ENCODE data around the gene NSD2.

NSD2 gene

DNA sequence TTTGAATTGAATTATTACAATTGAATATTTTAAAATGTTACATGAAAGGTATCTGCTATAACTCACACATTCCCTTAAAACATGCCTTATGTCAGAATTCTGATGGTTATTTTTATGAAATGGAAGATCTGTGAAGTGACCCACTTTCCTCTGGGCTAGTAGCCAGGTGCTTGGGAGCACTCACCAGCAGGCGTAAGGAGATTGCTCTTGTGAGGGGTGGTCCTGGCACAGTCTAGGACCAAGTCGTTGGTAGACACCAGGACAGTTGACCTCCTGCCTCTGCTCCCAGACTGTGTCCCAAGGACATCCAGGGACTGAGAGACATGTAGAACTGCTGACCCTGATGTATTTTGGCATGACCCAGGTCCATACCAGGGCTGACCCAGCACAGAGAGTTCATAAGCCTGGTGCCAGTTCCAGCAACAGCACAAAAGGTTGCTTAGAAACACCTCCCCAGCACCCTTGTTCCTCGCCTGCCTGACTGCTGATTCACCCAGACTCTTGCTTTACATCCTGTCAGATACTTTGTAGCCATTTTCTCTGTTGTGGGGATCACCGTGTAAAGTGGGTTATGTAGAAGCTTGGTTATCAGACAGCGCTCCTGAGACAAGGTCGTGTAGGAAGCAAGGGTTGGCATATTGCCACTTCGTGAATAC is 89.1 kb downstream of the NSD2 start:
- Histone ChIP-seq H3K36me3 (ENCODE audit: control insufficient read depth in 2 of 2, insufficient read depth in 1 of 2, low read length in 2 of 2) (peaks cover 18 to 97% of the 10 kb centered on the region in 2 experiments), H3K27ac (ENCODE audit: extremely low read depth, low read depth, low read length) (no peak overlapping the region), H3K4me1 (ENCODE audit: control insufficient read depth, insufficient read depth, low read length) (no peaks in the 10 kb centered on the region), H3K4me3 (ENCODE audit: low read depth, low read length) (no peak overlapping the region), H3K9me3 (ENCODE audit: control insufficient read depth, insufficient read depth, low read depth, low read length) (no peaks in the 10 kb centered on the region)
- CTCF ChIA-PET: no interaction called here
- POLR2A ChIA-PET: no interaction called here
- no peak for TF ChIP-seq IKZF3 (tag by site-specific recombination; IDR thresholded peaks at IDR 0.05)
- TF ChIP-seq, protein P1, sequence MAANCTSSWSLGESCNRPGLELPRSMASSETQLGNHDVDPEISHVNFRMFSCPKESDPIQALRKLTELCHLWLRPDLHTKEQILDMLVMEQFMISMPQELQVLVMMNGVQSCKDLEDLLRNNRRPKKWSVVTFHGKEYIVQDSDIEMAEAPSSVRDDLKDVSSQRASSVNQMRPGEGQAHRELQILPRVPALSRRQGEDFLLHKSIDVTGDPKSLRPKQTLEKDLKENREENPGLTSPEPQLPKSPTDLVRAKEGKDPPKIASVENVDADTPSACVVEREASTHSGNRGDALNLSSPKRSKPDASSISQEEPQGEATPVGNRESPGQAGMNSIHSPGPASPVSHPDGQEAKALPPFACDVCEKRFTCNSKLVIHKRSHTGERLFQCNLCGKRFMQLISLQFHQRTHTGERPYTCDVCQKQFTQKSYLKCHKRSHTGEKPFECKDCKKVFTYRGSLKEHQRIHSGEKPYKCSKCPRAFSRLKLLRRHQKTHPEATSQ (tag by site-specific recombination; IDR thresholded peaks at IDR 0.05): no peak
- TF ChIP-seq, protein P2, sequence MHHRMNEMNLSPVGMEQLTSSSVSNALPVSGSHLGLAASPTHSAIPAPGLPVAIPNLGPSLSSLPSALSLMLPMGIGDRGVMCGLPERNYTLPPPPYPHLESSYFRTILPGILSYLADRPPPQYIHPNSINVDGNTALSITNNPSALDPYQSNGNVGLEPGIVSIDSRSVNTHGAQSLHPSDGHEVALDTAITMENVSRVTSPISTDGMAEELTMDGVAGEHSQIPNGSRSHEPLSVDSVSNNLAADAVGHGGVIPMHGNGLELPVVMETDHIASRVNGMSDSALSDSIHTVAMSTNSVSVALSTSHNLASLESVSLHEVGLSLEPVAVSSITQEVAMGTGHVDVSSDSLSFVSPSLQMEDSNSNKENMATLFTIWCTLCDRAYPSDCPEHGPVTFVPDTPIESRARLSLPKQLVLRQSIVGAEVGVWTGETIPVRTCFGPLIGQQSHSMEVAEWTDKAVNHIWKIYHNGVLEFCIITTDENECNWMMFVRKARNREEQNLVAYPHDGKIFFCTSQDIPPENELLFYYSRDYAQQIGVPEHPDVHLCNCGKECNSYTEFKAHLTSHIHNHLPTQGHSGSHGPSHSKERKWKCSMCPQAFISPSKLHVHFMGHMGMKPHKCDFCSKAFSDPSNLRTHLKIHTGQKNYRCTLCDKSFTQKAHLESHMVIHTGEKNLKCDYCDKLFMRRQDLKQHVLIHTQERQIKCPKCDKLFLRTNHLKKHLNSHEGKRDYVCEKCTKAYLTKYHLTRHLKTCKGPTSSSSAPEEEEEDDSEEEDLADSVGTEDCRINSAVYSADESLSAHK (tag by site-specific recombination; IDR thresholded peaks at IDR 0.05): no peak
- no peak for TF ChIP-seq ZNF214 (tag by site-specific recombination; IDR thresholded peaks at IDR 0.05; ENCODE audit: borderline replicate concordance)
- TF ChIP-seq, protein P3, sequence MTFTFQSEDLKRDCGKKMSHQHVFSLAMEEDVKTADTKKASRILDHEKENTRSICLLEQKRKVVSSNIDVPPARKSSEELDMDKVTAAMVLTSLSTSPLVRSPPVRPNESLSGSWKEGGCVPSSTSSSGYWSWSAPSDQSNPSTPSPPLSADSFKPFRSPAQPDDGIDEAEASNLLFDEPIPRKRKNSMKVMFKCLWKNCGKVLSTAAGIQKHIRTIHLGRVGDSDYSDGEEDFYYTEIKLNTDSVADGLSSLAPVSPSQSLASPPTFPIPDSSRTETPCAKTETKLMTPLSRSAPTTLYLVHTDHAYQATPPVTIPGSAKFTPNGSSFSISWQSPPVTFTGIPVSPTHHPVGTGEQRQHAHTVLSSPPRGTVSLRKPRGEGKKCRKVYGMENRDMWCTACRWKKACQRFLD (tag by site-specific recombination; IDR thresholded peaks at IDR 0.05): no peak
- TF ChIP-seq ZNF266 (tag by site-specific recombination; IDR thresholded peaks at IDR 0.05; ENCODE audit: low read depth): no peak
- TF ChIP-seq PRDM1 (tag by site-specific recombination; IDR thresholded peaks at IDR 0.05): no peak
- TF ChIP-seq, protein P4, sequence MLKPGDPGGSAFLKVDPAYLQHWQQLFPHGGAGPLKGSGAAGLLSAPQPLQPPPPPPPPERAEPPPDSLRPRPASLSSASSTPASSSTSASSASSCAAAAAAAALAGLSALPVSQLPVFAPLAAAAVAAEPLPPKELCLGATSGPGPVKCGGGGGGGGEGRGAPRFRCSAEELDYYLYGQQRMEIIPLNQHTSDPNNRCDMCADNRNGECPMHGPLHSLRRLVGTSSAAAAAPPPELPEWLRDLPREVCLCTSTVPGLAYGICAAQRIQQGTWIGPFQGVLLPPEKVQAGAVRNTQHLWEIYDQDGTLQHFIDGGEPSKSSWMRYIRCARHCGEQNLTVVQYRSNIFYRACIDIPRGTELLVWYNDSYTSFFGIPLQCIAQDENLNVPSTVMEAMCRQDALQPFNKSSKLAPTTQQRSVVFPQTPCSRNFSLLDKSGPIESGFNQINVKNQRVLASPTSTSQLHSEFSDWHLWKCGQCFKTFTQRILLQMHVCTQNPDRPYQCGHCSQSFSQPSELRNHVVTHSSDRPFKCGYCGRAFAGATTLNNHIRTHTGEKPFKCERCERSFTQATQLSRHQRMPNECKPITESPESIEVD (tag by site-specific recombination; IDR thresholded peaks at IDR 0.05): no peak

DNA sequence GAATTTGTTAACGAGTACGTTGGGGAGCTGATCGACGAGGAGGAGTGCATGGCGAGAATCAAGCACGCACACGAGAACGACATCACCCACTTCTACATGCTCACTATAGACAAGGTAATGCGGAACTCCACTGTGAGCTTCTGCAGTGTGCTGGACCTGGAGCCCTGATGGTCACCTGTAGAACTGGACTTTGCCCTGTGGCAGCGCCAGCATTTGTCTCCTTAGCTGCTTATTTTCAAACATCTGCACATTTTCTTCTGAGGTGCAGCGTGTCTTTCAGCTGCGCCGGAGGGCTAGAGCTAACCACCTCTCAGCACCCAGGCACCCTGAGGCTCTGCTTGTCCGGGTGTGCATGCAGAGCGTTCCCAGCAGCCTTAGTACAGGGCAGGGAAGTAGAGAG is 89.8 kb downstream of the NSD2 start:
- ChIA-PET POLR2A (no interaction called here), CTCF (interaction anchor here (0.6 kb wide), 1 partner anchor 50 kb away, joined by 4 read pairs; no protein-coding TSS in a partner anchor)
- Histone ChIP-seq H3K4me3 (ENCODE audit: low read depth, low read length) (no peak overlapping the region), H3K4me1 (ENCODE audit: control insufficient read depth, insufficient read depth, low read length) (no peaks in the 10 kb centered on the region), H3K36me3 (ENCODE audit: control insufficient read depth in 2 of 2, insufficient read depth in 1 of 2, low read length in 2 of 2) (peaks cover 14 to 97% of the 10 kb centered on the region in 2 experiments), H3K9me3 (ENCODE audit: control insufficient read depth, insufficient read depth, low read depth, low read length) (no peaks in the 10 kb centered on the region), H3K27ac (ENCODE audit: extremely low read depth, low read depth, low read length) (no peak overlapping the region)
- no peak for TF ChIP-seq ZNF214 (tag by site-specific recombination; IDR thresholded peaks at IDR 0.05; ENCODE audit: borderline replicate concordance)

DNA sequence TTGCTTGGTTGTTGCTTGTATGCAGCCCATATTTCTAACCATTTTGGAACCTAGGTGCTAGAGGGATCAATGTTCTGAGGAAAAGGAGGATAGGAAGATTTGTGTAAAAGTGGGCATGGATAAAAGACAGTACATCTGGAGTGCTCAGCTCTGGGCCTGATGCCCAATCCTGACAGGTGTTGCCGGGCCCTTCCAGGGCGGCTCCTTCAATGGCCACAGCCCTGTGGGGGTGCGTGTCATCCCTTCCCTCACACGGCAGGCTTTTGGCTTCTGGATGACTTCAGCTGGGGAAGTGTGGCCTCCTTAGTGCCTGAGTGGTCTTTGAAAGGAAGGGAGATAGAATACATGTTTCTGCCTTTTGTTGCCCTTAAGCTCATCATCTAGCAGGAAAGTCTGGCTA is 90.4 kb downstream of the NSD2 start:
- H3K4me3 ChIP-seq (ENCODE audit: low read depth, low read length): no peak overlapping the region
- ChIA-PET POLR2A (no interaction called here), CTCF (no interaction called here)
- peaks cover 14 to 95% of the 10 kb centered on the region in 2 experiments for H3K36me3 ChIP-seq (ENCODE audit: control insufficient read depth in 2 of 2, insufficient read depth in 1 of 2, low read length in 2 of 2)
- no peaks in the 10 kb centered on the region for H3K9me3 ChIP-seq (ENCODE audit: control insufficient read depth, insufficient read depth, low read depth, low read length)
- H3K4me1 ChIP-seq (ENCODE audit: control insufficient read depth, insufficient read depth, low read length): no peaks in the 10 kb centered on the region
- no peak overlapping the region for H3K27ac ChIP-seq (ENCODE audit: extremely low read depth, low read depth, low read length)
- no peak for TF ChIP-seq ZNF48 (tag by site-specific recombination; IDR thresholded peaks at IDR 0.05)
- TF ChIP-seq, protein P5, sequence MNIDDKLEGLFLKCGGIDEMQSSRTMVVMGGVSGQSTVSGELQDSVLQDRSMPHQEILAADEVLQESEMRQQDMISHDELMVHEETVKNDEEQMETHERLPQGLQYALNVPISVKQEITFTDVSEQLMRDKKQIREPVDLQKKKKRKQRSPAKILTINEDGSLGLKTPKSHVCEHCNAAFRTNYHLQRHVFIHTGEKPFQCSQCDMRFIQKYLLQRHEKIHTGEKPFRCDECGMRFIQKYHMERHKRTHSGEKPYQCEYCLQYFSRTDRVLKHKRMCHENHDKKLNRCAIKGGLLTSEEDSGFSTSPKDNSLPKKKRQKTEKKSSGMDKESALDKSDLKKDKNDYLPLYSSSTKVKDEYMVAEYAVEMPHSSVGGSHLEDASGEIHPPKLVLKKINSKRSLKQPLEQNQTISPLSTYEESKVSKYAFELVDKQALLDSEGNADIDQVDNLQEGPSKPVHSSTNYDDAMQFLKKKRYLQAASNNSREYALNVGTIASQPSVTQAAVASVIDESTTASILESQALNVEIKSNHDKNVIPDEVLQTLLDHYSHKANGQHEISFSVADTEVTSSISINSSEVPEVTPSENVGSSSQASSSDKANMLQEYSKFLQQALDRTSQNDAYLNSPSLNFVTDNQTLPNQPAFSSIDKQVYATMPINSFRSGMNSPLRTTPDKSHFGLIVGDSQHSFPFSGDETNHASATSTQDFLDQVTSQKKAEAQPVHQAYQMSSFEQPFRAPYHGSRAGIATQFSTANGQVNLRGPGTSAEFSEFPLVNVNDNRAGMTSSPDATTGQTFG (tag by site-specific recombination; IDR thresholded peaks at IDR 0.05; ENCODE audit: borderline replicate concordance): no peak
- no peak for TF ChIP-seq SETDB1 (IDR thresholded peaks at IDR 0.05; ENCODE audit: insufficient read length, low read length)
- TF ChIP-seq, protein P6, sequence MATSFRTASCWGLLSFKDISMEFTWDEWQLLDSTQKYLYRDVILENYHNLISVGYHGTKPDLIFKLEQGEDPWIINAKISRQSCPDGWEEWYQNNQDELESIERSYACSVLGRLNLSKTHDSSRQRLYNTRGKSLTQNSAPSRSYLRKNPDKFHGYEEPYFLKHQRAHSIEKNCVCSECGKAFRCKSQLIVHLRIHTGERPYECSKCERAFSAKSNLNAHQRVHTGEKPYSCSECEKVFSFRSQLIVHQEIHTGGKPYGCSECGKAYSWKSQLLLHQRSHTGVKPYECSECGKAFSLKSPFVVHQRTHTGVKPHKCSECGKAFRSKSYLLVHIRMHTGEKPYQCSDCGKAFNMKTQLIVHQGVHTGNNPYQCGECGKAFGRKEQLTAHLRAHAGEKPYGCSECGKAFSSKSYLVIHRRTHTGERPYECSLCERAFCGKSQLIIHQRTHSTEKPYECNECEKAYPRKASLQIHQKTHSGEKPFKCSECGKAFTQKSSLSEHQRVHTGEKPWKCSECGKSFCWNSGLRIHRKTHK (tag by site-specific recombination; IDR thresholded peaks at IDR 0.05): no peak
- no peak for TF ChIP-seq ZFP37 (tag by site-specific recombination; IDR thresholded peaks at IDR 0.05)
- TF ChIP-seq ZNF677 (tag by site-specific recombination; IDR thresholded peaks at IDR 0.05): no peak
- TF ChIP-seq ZIC2 (tag by site-specific recombination; IDR thresholded peaks at IDR 0.05): no peak
- no peak for TF ChIP-seq ZNF521 (tag by site-specific recombination; IDR thresholded peaks at IDR 0.05)
- TF ChIP-seq ZNF223 (tag by site-specific recombination; IDR thresholded peaks at IDR 0.05): no peak
- TF ChIP-seq TCF7L2 (IDR thresholded peaks at IDR 0.05; ENCODE audit: borderline replicate concordance, low read depth, low read length): no peak
- no peak for TF ChIP-seq ZNF350 (tag by site-specific recombination; IDR thresholded peaks at IDR 0.05)
- TF ChIP-seq ZNF404 (tag by site-specific recombination; IDR thresholded peaks at IDR 0.05): no peak
